Progenitor cell of endocrine pancreas (in vitro differentiated cells): Measurements from ENCODE around the gene UCKL1. TPM values are rescaled to one million over a fixed set of nuclear protein-coding genes. Genes with fewer than 3 reads are reported as not detected.

Experiments used
- DNase-seq: peaks from one replicate; pipeline ENCODE4 v3.0.0; 2021; ENCODE audit warnings: low spot score; ENCODE audit not compliant: unreplicated experiment
- H3K27ac Mint-ChIP-seq: 2 replicates; pipeline ENCODE4 v1.8.0; 2021; ENCODE audit warnings: mild to moderate bottlenecking, moderate library complexity, mixed read lengths
- H3K27me3 Mint-ChIP-seq: 2 replicates; pipeline ENCODE4 v1.8.0; 2021; ENCODE audit warnings: mixed read lengths
- H3K36me3 Mint-ChIP-seq: 2 replicates; pipeline ENCODE4 v1.8.0; 2022; ENCODE audit warnings: mixed read lengths; ENCODE audit not compliant: insufficient read depth
- H3K4me1 Mint-ChIP-seq: 2 replicates; pipeline ENCODE4 v1.8.0; 2021; ENCODE audit warnings: low read depth, mixed read lengths
- H3K4me3 Mint-ChIP-seq: 2 replicates; pipeline ENCODE4 v1.8.0; 2021; ENCODE audit warnings: low read depth, mild to moderate bottlenecking, moderate library complexity, mixed read lengths
- H3K9me3 Mint-ChIP-seq: 2 replicates; pipeline ENCODE4 v1.8.0; 2021; ENCODE audit warnings: low read depth, mixed read lengths
- microRNA-seq: library from miRNA; unstranded; fragments of <30 nt; microRNA quantifications from one replicate; pipeline ENCODE4 v1.1.0, GENCODE V29; 2020; ENCODE audit warnings: borderline number of aligned reads; ENCODE audit not compliant: unreplicated experiment
- total RNA-seq: library from RNA; stranded (reverse); gene quantifications from 2 replicates; pipeline ENCODE4 v1.2.1, GENCODE V29; 2021
- TF ChIP-seq, protein P1 (sequence below): fragments of 200-600 bp; sonication (generic); IDR thresholded peaks from one replicate; pipeline ENCODE4 v1.5.0; 2021; ENCODE audit warnings: antibody characterized with exemption, mild to moderate bottlenecking; ENCODE audit not compliant: unreplicated experiment

UCKL1 gene
- total RNA-seq, 1 donor from 2014 or later = 79.2 TPM

DNA sequence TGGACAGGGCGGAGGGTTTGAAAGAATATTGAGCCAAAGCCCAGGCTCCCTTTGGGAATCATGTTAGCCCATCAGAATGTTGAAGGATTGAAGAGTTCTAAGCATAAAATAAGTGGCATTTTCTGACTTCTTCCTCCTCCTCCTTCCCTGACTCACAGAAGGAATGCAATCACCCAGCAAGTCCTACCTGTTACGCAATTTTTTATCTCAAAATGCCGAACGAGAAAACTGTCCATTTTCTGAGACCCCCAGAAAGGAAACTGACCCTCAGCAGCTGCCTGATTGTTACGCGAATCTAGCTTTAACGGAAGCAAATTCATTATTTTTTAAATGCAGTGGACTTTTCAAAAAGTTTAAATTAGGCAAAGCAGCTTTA is 66.0 kb downstream of the UCKL1 start:
- Mint-ChIP-seq H3K9me3 (no peaks in the 10 kb centered on the region), H3K4me3 (no peak overlapping the region), H3K4me1 (peaks cover 4% of the 10 kb centered on the region), H3K27me3 (no peaks in the 10 kb centered on the region), H3K27ac (no peak overlapping the region), H3K36me3 (peaks cover 6% of the 10 kb centered on the region)
- TF ChIP-seq, protein P1, sequence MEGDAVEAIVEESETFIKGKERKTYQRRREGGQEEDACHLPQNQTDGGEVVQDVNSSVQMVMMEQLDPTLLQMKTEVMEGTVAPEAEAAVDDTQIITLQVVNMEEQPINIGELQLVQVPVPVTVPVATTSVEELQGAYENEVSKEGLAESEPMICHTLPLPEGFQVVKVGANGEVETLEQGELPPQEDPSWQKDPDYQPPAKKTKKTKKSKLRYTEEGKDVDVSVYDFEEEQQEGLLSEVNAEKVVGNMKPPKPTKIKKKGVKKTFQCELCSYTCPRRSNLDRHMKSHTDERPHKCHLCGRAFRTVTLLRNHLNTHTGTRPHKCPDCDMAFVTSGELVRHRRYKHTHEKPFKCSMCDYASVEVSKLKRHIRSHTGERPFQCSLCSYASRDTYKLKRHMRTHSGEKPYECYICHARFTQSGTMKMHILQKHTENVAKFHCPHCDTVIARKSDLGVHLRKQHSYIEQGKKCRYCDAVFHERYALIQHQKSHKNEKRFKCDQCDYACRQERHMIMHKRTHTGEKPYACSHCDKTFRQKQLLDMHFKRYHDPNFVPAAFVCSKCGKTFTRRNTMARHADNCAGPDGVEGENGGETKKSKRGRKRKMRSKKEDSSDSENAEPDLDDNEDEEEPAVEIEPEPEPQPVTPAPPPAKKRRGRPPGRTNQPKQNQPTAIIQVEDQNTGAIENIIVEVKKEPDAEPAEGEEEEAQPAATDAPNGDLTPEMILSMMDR = no peak
- no peak for DNase-seq

Small RNAs within 50 kb of the gene (microRNA-seq; reads per million reads assigned to microRNA genes)
- 5.4 reads per million for gene MIR1914
- gene MIR647 = not detected
- gene MIR941-1 = not detected
- gene MIR941-2 = not detected
- gene MIR941-3 = not detected
- gene MIR941-4 = not detected
- not detected for gene MIR941-5

Other genes with a start within 250 kb of the UCKL1 start
- gene ARFRP1, start 248.4 kb downstream of the UCKL1 start, total RNA-seq = 51.0 and 53.8 TPM in 2 replicates
- gene ZGPAT, start 248.4 kb downstream of the UCKL1 start, total RNA-seq = 38.5 and 39.0 TPM in 2 replicates
- 17.2 and 21.0 TPM in 2 replicates for gene LIME1, start 219.8 kb downstream of the UCKL1 start, total RNA-seq
- 59.7 and 59.9 TPM in 2 replicates for gene SLC2A4RG, start 216.6 kb downstream of the UCKL1 start, total RNA-seq
- 31.2 and 32.2 TPM in 2 replicates for gene ZBTB46, start 125.2 kb downstream of the UCKL1 start, total RNA-seq
- gene ABHD16B, start 94.9 kb downstream of the UCKL1 start, total RNA-seq = not detected in 2 replicates
- gene TPD52L2, start 91.1 kb downstream of the UCKL1 start, total RNA-seq = 85.0 and 88.1 TPM in 2 replicates
- 41.8 and 42.3 TPM in 2 replicates for gene DNAJC5, start 61.3 kb downstream of the UCKL1 start, total RNA-seq
- 49.4 and 50.5 TPM in 2 replicates for gene ZNF512B, start 13.5 kb upstream of the UCKL1 start, total RNA-seq
- gene SAMD10, start 23.2 kb upstream of the UCKL1 start, total RNA-seq = 12.8 and 14.0 TPM in 2 replicates
- gene PRPF6, start 24.7 kb upstream of the UCKL1 start, total RNA-seq = 74.7 and 76.4 TPM in 2 replicates
- gene C20orf204, start 79.8 kb upstream of the UCKL1 start, total RNA-seq = 3.3 and 3.4 TPM in 2 replicates
- not detected in 2 replicates for gene SOX18, start 93.2 kb upstream of the UCKL1 start, total RNA-seq
- 86.7 and 92.7 TPM in 2 replicates for gene TCEA2, start 106.8 kb upstream of the UCKL1 start, total RNA-seq
- gene RGS19, start 123.1 kb upstream of the UCKL1 start, total RNA-seq = 6.5 and 7.6 TPM in 2 replicates
- gene OPRL1, start 123.7 kb upstream of the UCKL1 start, total RNA-seq = 1.5 TPM in 2 replicates
- gene LKAAEAR1, start 128.0 kb upstream of the UCKL1 start, total RNA-seq = not detected in 2 replicates
- not detected in 2 replicates for gene NPBWR2, start 151.1 kb upstream of the UCKL1 start, total RNA-seq
- 1.9 and 2.3 TPM in 2 replicates for gene MYT1, start 208.0 kb upstream of the UCKL1 start, total RNA-seq